A549 (cell line): ENCODE measurements around the gene ZC3H12C. TPM values are rescaled to one million over a fixed set of nuclear protein-coding genes. Genes with fewer than 3 reads are reported as not detected.

Source experiments
- ATAC-seq, 2 experiments: fragments of 200-7000 bp in 1 of 2; fragments of >200 bp in 1 of 2; cut with Nextera tagmentation in 1 of 2; cut with Tn5 transposase in 1 of 2; 3 replicates each; pipeline versions ENCODE4 v1.8.0 to v1.9.1; 2018 to 2020; ENCODE audit warnings: mild to moderate bottlenecking in 1 of 2, moderate library complexity in 1 of 2
- CTCF ChIA-PET: fragments of 300-600 bp; sonication (Branson Sonifier 250); formaldehyde crosslinking; extraction: SDS; loops from one replicate; lab custom pipeline; 2021; ENCODE audit warnings: antibody characterized with exemption, inconsistent platforms; lab: Yijun Ruan, JAX
- POLR2A ChIA-PET: fragments of 350-600 bp; formaldehyde crosslinking; extraction: SDS; loops from one replicate; lab custom pipeline; 2021; ENCODE audit warnings: antibody characterized with exemption, inconsistent platforms; lab: Yijun Ruan, JAX
- DNase-seq, 2 experiments: peaks; one replicate each; pipeline versions ENCODE4 v3.0.0 to v3.0.0-alpha.2; 2011 to 2016; ENCODE audit warnings: low read depth in 1 of 2, low spot score in 1 of 2
- FAIRE-seq: peaks from 2 replicates; lab custom pipeline; 2011; peaks lifted over from hg19 to GRCh38; lab: Jason Lieb, UNC
- H3K27ac ChIP-seq, 2 experiments: fragments of >200 bp; sonication (Bioruptor Twin); formaldehyde crosslinking; 3 replicates each; pipeline ENCODE4 v1.5.1; 2016 to 2017
- H3K4me1 ChIP-seq: fragments of >200 bp; sonication (Bioruptor Twin); formaldehyde crosslinking; 3 replicates; pipeline ENCODE4 v1.6.1; 2016
- H3K4me2 ChIP-seq: fragments of >200 bp; sonication (Bioruptor Twin); formaldehyde crosslinking; 3 replicates; pipeline ENCODE4 v1.6.1; 2016
- H3K4me3 ChIP-seq: fragments of >200 bp; sonication (Bioruptor Twin); formaldehyde crosslinking; 3 replicates; pipeline ENCODE4 v1.5.1; 2016
- H3K9me3 ChIP-seq: fragments of >200 bp; sonication (Bioruptor Twin); formaldehyde crosslinking; 3 replicates; pipeline ENCODE4 v1.6.1; 2016
- CBX2 ChIP-seq: fragments of 200-600 bp; sonication (generic); IDR thresholded peaks from 2 replicates; pipeline ENCODE4 v1.6.1; 2016; ENCODE audit warnings: low read depth, mild to moderate bottlenecking, borderline replicate concordance
- CBX8 ChIP-seq: fragments of 200-600 bp; sonication (generic); IDR thresholded peaks from 2 replicates; pipeline ENCODE4 v1.6.1; 2016
- EHF ChIP-seq: fragments of 250-450 bp; sonication (Bioruptor Pico); IDR thresholded peaks from 2 replicates; pipeline ENCODE4 v1.5.0; 2020; ENCODE audit warnings: mild to moderate bottlenecking
- EHMT2 ChIP-seq: fragments of 200-600 bp; sonication (generic); IDR thresholded peaks from 2 replicates; pipeline ENCODE4 v1.6.1; 2016; ENCODE audit warnings: antibody characterized with exemption, low read depth, mild to moderate bottlenecking, moderate library complexity
- ESRRA ChIP-seq: fragments of 150-350 bp; IDR thresholded peaks from 2 replicates; pipeline ENCODE4 v1.6.1; 2014; ENCODE audit warnings: mild to moderate bottlenecking, low read length, borderline replicate concordance
- FOSB ChIP-seq: fragments of 250-450 bp; sonication (Bioruptor Pico); IDR thresholded peaks from 2 replicates; pipeline ENCODE4 v1.5.0; 2020; ENCODE audit warnings: mild to moderate bottlenecking, moderate library complexity
- GATA3 ChIP-seq: IDR thresholded peaks from 2 replicates; pipeline ENCODE4 v1.6.1; 2012; ENCODE audit warnings: borderline replicate concordance
- HDAC2 ChIP-seq: fragments of 200-600 bp; sonication (generic); IDR thresholded peaks from 2 replicates; pipeline ENCODE4 v1.6.1; 2016
- JUNB ChIP-seq: fragments of >200 bp; sonication (Bioruptor Twin); formaldehyde crosslinking; IDR thresholded peaks from 2 replicates; pipeline ENCODE4 v1.6.1; 2016
- POLR2AphosphoS2 ChIP-seq: conservative IDR thresholded peaks from 2 replicates; pipeline ENCODE4 v1.6.1; 2012; ENCODE audit warnings: low read length, improper control_type of control experiment, inconsistent platforms
- RARB ChIP-seq: fragments of 250-450 bp; sonication (Bioruptor Pico); IDR thresholded peaks from 2 replicates; pipeline ENCODE4 v1.8.0; 2021; ENCODE audit warnings: mild to moderate bottlenecking, moderate library complexity
- ZC3H11A ChIP-seq: fragments of 450-650 bp; IDR thresholded peaks from 2 replicates; pipeline ENCODE4 v1.6.1; 2014; ENCODE audit warnings: antibody characterized with exemption, mild to moderate bottlenecking
- WGBS: methylation state at CpG from one replicate; pipeline ENCODE4 v1.1.6; 2017; ENCODE audit errors: missing lambda C conversion rate; 5-methylcytosine and 5-hydroxymethylcytosine counted together
- polyA plus RNA-seq, 4 experiments: library from polyadenylated mRNA; depleted of rRNA in 3 of 4; stranded (reverse); fragments of >200 nt; fragmentation: RNase III in 1 of 4; extraction: RNeasy Plus Mini Kit Qiagen cat#74134 plus additional on column Dnase treatment in 1 of 4; gene quantifications; 2 replicates in 3 of 4; 3 replicates in 1 of 4; pipeline ENCODE4 v1.2.3, GENCODE V29; 2011 to 2017
- TF ChIP-seq, protein P1 (sequence below): IDR thresholded peaks from 2 replicates; pipeline ENCODE4 v1.6.1; 2012

Gene ZC3H12C
- polyA plus RNA-seq, 2 of the 4 experiments (the other 2 are of a cell fraction), result 3.1 to 12.4 TPM

GRCh38 chr11:110219006-110219785 is 126.0 kb downstream of the ZC3H12C start:
- Histone ChIP-seq H3K4me3 (no peak overlapping the region), H3K9me3 (no peaks in the 10 kb centered on the region), H3K4me1 (no peaks in the 10 kb centered on the region), H3K27ac (no peak overlapping the region), H3K4me2 (no peak overlapping the region)
- FAIRE-seq, result no peak
- POLR2A ChIA-PET, result no interaction called here
- 95% methylated on average over 4 of the region's 4 CpGs for WGBS
- CTCF ChIA-PET, result interaction anchor here (0.9 kb wide), 1 partner anchor 18 kb away, joined by 4 read pairs; no protein-coding TSS in a partner anchor
- DNase-seq, result no peak
- no peak for ATAC-seq
- TF ChIP-seq GATA3, result no peak
- TF ChIP-seq POLR2AphosphoS2, result no peak
- no peak for TF ChIP-seq CBX8
- TF ChIP-seq CBX2, result no peak
- TF ChIP-seq HDAC2, result no peak
- TF ChIP-seq RARB (CRISPR knock-in tag), result no peak
- no peak for TF ChIP-seq EHF
- no peak for TF ChIP-seq ESRRA
- TF ChIP-seq, protein P1, sequence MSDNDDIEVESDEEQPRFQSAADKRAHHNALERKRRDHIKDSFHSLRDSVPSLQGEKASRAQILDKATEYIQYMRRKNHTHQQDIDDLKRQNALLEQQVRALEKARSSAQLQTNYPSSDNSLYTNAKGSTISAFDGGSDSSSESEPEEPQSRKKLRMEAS, result no peak
- no peak for TF ChIP-seq FOSB
- TF ChIP-seq JUNB, result no peak
- TF ChIP-seq ZC3H11A, result no peak
- TF ChIP-seq EHMT2, result no peak

Other genes with a start within 250 kb of the ZC3H12C start
- gene RDX, start 203.2 kb downstream of the ZC3H12C start, polyA plus RNA-seq (2011; rRNA removed), result 171 and 183 TPM in 2 replicates
- gene RDX, start 203.2 kb downstream of the ZC3H12C start, polyA plus RNA-seq (2017; fragmentation: RNase III; extraction: RNeasy Plus Mini Kit Qiagen cat#74134 plus additional on column Dnase treatment), result 127 to 158 TPM (median 149 TPM) in 3 replicates